Nephron (organoid): ENCODE measurements around the gene HECTD3.

Experiments
- H3K27ac Mint-ChIP-seq, 3 experiments: 2 replicates each; pipeline ENCODE4 v1.8.0; 2020; ENCODE audit warnings: mixed read lengths in 3 of 3, mild to moderate bottlenecking in 2 of 3, moderate library complexity in 1 of 3
- H3K27me3 Mint-ChIP-seq: 2 replicates; pipeline ENCODE4 v1.8.0; 2021; ENCODE audit warnings: low read depth, mild to moderate bottlenecking, moderate library complexity, mixed read lengths
- H3K36me3 Mint-ChIP-seq: 2 replicates; pipeline ENCODE4 v1.8.0; 2020; ENCODE audit warnings: low read depth, mixed read lengths
- H3K4me1 Mint-ChIP-seq: 2 replicates; pipeline ENCODE4 v1.8.0; 2020; ENCODE audit warnings: mixed read lengths
- H3K4me3 Mint-ChIP-seq, 3 experiments: 2 replicates each; pipeline ENCODE4 v1.8.0; 2020; ENCODE audit warnings: mild to moderate bottlenecking in 3 of 3, mixed read lengths in 3 of 3, moderate library complexity in 2 of 3
- H3K9me3 Mint-ChIP-seq: 2 replicates; pipeline ENCODE4 v1.8.0; 2020; ENCODE audit warnings: mixed read lengths
- CTCF ChIP-seq, 3 experiments: fragments of 200-600 bp; sonication (generic); IDR thresholded peaks; one replicate each; pipeline ENCODE4 v1.5.0; 2021; ENCODE audit warnings: antibody characterized with exemption in 3 of 3; ENCODE audit not compliant: unreplicated experiment in 3 of 3

HECTD3 gene

GRCh38 chr1:45044916-45045315 lies 33.8 kb upstream of the HECTD3 start:
- H3K9me3 Mint-ChIP-seq = no peaks in the 10 kb centered on the region
- no peak overlapping the region for H3K4me3 Mint-ChIP-seq
- peaks cover 8% of the 10 kb centered on the region for H3K36me3 Mint-ChIP-seq
- H3K4me1 Mint-ChIP-seq = no peaks in the 10 kb centered on the region
- H3K27me3 Mint-ChIP-seq = no peaks in the 10 kb centered on the region
- H3K27ac Mint-ChIP-seq = no peak overlapping the region
- no peak for TF ChIP-seq CTCF (IDR thresholded peaks at IDR 0.05; ENCODE audit: unreplicated experiment in 3 of 3)

GRCh38 chr1:45043094-45043493 lies 32.0 kb upstream of the HECTD3 start:
- Mint-ChIP-seq H3K4me3 (no peak overlapping the region), H3K9me3 (no peaks in the 10 kb centered on the region), H3K27ac (no peak overlapping the region), H3K27me3 (no peaks in the 10 kb centered on the region), H3K36me3 (peaks cover 8% of the 10 kb centered on the region), H3K4me1 (no peaks in the 10 kb centered on the region)
- no peak for TF ChIP-seq CTCF (IDR thresholded peaks at IDR 0.05; ENCODE audit: unreplicated experiment in 3 of 3)

- Mint-ChIP-seq H3K9me3 (no peaks in the 10 kb centered on the region), H3K36me3 (peaks cover 8% of the 10 kb centered on the region), H3K27me3 (no peaks in the 10 kb centered on the region), H3K27ac (no peak overlapping the region), H3K4me1 (no peaks in the 10 kb centered on the region), H3K4me3 (no peak overlapping the region)
- TF ChIP-seq CTCF (IDR thresholded peaks at IDR 0.05; ENCODE audit: unreplicated experiment in 3 of 3) = no peak
These were observed 29.2 kb upstream of the HECTD3 start for GRCh38 chr1:45040297-45040696.

GRCh38 chr1:45038661-45039364 lies 27.7 kb upstream of the HECTD3 start:
- Mint-ChIP-seq H3K36me3 (peaks cover 8% of the 10 kb centered on the region), H3K9me3 (no peaks in the 10 kb centered on the region), H3K27me3 (no peaks in the 10 kb centered on the region), H3K4me3 (no peak overlapping the region), H3K27ac (no peak overlapping the region), H3K4me1 (no peaks in the 10 kb centered on the region)
- no peak for TF ChIP-seq CTCF (IDR thresholded peaks at IDR 0.05; ENCODE audit: unreplicated experiment in 3 of 3)

- Mint-ChIP-seq H3K4me1 (no peaks in the 10 kb centered on the region), H3K27me3 (no peaks in the 10 kb centered on the region), H3K27ac (no peak overlapping the region), H3K36me3 (peaks cover 8% of the 10 kb centered on the region), H3K4me3 (no peak overlapping the region), H3K9me3 (no peaks in the 10 kb centered on the region)
- no peak for TF ChIP-seq CTCF (IDR thresholded peaks at IDR 0.05; ENCODE audit: unreplicated experiment in 3 of 3)
These were observed 27.1 kb upstream of the HECTD3 start for GRCh38 chr1:45038240-45038639.

- Mint-ChIP-seq H3K27me3 (no peaks in the 10 kb centered on the region), H3K4me3 (no peak overlapping the region), H3K4me1 (no peaks in the 10 kb centered on the region), H3K27ac (no peak overlapping the region), H3K36me3 (peaks cover 6% of the 10 kb centered on the region), H3K9me3 (no peaks in the 10 kb centered on the region)
- TF ChIP-seq CTCF (IDR thresholded peaks at IDR 0.05; ENCODE audit: unreplicated experiment in 3 of 3) = no peak
These were observed 26.3 kb upstream of the HECTD3 start for GRCh38 chr1:45037456-45037855.
